ENCODE results near the gene ABTB2. TPM values are rescaled to one million over a fixed set of nuclear protein-coding genes. Genes with fewer than 3 reads are reported as not detected.

The ABTB2 gene
- polyA plus RNA-seq, 1 donor (not counting 4 experiments of a cell fraction or from before 2014, with no cell fraction given) = 1.0 TPM

DNA sequence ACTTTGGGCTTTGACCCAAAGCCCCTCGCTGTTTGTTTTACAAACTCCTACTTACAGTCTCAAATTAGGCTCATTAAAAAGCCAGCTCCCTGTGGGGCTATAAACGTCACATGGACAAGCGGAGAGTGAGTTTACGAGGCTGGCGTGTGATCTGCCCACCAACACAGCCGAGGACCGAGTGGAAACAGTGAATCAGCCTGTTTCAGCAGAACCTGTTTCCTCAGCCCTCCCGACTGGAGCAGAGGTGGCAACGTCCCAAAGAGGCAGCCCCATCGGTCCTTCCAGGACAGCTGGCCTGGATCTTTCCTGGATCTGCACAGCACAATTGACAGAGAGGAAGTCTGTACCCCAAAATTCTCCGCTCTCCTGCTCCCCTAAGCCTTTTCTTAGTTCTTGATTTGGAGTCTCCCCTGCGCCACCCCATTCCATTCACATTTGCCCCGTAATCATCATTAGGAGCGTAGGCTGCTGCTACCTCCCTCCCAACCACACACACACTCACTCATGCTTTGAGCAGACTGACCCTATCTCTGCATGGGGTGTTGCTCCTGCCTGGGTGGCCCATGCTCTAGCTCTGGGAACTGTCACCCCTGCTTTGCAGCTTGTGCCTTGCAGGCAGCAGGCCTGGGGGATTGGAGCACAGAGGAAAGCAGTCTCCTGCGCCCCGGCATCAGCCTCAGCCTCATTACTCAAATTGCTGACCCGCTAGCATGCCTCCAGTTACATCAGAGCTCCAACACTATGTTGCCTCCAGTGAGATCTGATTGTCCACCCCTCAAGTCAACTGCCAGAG, 134.6 kb downstream of the ABTB2 start:
- H3K9ac ChIP-seq (ENCODE audit: control insufficient read depth, extremely low read depth, insufficient read depth, low read length) = no peak overlapping the region
- H3K27me3 ChIP-seq (ENCODE audit: control insufficient read depth, extremely low read depth, insufficient read depth, low read length) = no peaks in the 10 kb centered on the region
- no peak for DNase-seq (ENCODE audit: low read depth, low spot score)
- H3K27ac ChIP-seq (ENCODE audit: control insufficient read depth, insufficient read depth, low read length) = no peak overlapping the region
- H3K36me3 ChIP-seq (ENCODE audit: control insufficient read depth in 2 of 2, extremely low read depth in 1 of 2, insufficient read depth in 2 of 2, low read length in 2 of 2) = no peaks in the 10 kb centered on the region
- H4K20me1 ChIP-seq (ENCODE audit: control insufficient read depth, extremely low read depth, insufficient read depth, low read length) = no peaks in the 10 kb centered on the region
- H3K4me2 ChIP-seq (ENCODE audit: control insufficient read depth, extremely low read depth, insufficient read depth, low read depth, low read length) = no peak overlapping the region
- no peaks in the 10 kb centered on the region for H3K9me1 ChIP-seq (ENCODE audit: control insufficient read depth, extremely low read depth, insufficient read depth, low read length)
- no peak for FAIRE-seq
- no peak for TF ChIP-seq EZH2 (IDR thresholded peaks at IDR 0.05; ENCODE audit: low read length)
- TF ChIP-seq CTCF (optimal IDR thresholded peaks at IDR 0.05 in 1 of 3, IDR thresholded peaks at IDR 0.05 in 1 of 3, conservative IDR thresholded peaks at IDR 0.05 in 1 of 3; ENCODE audit: extremely low read depth in 1 of 3, insufficient read depth in 2 of 3, low read length in 3 of 3) = no peak
- no peak overlapping the region for H2AFZ ChIP-seq (ENCODE audit: control insufficient read depth, low read length)
- dilution Hi-C loops (cut with MboI; ENCODE audit: extremely low pct_ligation_motif_present, low sequenced_read_pairs) = no loop called here
- H3K79me2 ChIP-seq (ENCODE audit: control insufficient read depth, insufficient read depth, low read length) = no peaks in the 10 kb centered on the region
- H3K4me3 ChIP-seq (ENCODE audit: control insufficient read depth in 2 of 3, extremely low read depth in 1 of 3, insufficient read depth in 2 of 3, low read depth in 1 of 3, low read length in 3 of 3) = no peak overlapping the region
- H3K4me1 ChIP-seq (ENCODE audit: control insufficient read depth, extremely low read depth, insufficient read depth, low read length) = no peaks in the 10 kb centered on the region
- H3K9me3 ChIP-seq (ENCODE audit: control insufficient read depth, low read depth, low read length) = no peaks in the 10 kb centered on the region

- no peak for TF ChIP-seq CTCF (optimal IDR thresholded peaks at IDR 0.05 in 1 of 3, IDR thresholded peaks at IDR 0.05 in 1 of 3, conservative IDR thresholded peaks at IDR 0.05 in 1 of 3; ENCODE audit: extremely low read depth in 1 of 3, insufficient read depth in 2 of 3, low read length in 3 of 3)
- TF ChIP-seq EZH2 (IDR thresholded peaks at IDR 0.05; ENCODE audit: low read length) = no peak
- Histone ChIP-seq H3K9ac (ENCODE audit: control insufficient read depth, extremely low read depth, insufficient read depth, low read length) (no peak overlapping the region), H3K27ac (ENCODE audit: control insufficient read depth, insufficient read depth, low read length) (no peak overlapping the region), H3K9me3 (ENCODE audit: control insufficient read depth, low read depth, low read length) (no peaks in the 10 kb centered on the region), H3K4me1 (ENCODE audit: control insufficient read depth, extremely low read depth, insufficient read depth, low read length) (no peaks in the 10 kb centered on the region), H4K20me1 (ENCODE audit: control insufficient read depth, extremely low read depth, insufficient read depth, low read length) (no peaks in the 10 kb centered on the region), H3K79me2 (ENCODE audit: control insufficient read depth, insufficient read depth, low read length) (no peaks in the 10 kb centered on the region), H3K4me2 (ENCODE audit: control insufficient read depth, extremely low read depth, insufficient read depth, low read depth, low read length) (no peak overlapping the region), H3K36me3 (ENCODE audit: control insufficient read depth in 2 of 2, extremely low read depth in 1 of 2, insufficient read depth in 2 of 2, low read length in 2 of 2) (no peaks in the 10 kb centered on the region), H3K27me3 (ENCODE audit: control insufficient read depth, extremely low read depth, insufficient read depth, low read length) (no peaks in the 10 kb centered on the region), H2AFZ (ENCODE audit: control insufficient read depth, low read length) (no peak overlapping the region), H3K9me1 (ENCODE audit: control insufficient read depth, extremely low read depth, insufficient read depth, low read length) (no peaks in the 10 kb centered on the region), H3K4me3 (ENCODE audit: control insufficient read depth in 2 of 3, extremely low read depth in 1 of 3, insufficient read depth in 2 of 3, low read depth in 1 of 3, low read length in 3 of 3) (no peak overlapping the region)
- FAIRE-seq (no peak), DNase-seq (ENCODE audit: low read depth, low spot score) (no peak)
- dilution Hi-C loops (cut with MboI; ENCODE audit: extremely low pct_ligation_motif_present, low sequenced_read_pairs) = no loop called here
These were observed 135.8 kb downstream of the ABTB2 start for GRCh38 chr11:34222030-34222429.

All from keratinocyte (primary cell).